Measurements from ENCODE around the gene EXT2.

The EXT2 gene

GRCh38 chr11:44270403-44271273 lies 175.2 kb downstream of the EXT2 start:
- no peak for DNase-seq

- DNase-seq: no peak
Measured at GRCh38 chr11:44271286-44271685, 175.8 kb downstream of the EXT2 start.

- no peak for DNase-seq
Measured at GRCh38 chr11:44274404-44274803, 178.9 kb downstream of the EXT2 start.

- no peak for DNase-seq
Measured at GRCh38 chr11:44275241-44275640, 179.8 kb downstream of the EXT2 start.

- no peak for DNase-seq
Measured at GRCh38 chr11:44275961-44276550, 180.6 kb downstream of the EXT2 start.

- no peak for DNase-seq
Measured at GRCh38 chr11:44277196-44278090, 182.0 kb downstream of the EXT2 start.

GRCh38 chr11:44279483-44279882 lies 184.0 kb downstream of the EXT2 start:
- no peak for DNase-seq

- no peak for DNase-seq
Measured at GRCh38 chr11:44280257-44280656, 184.8 kb downstream of the EXT2 start.

- DNase-seq: no peak
Measured at GRCh38 chr11:44281151-44281550, 185.7 kb downstream of the EXT2 start.

- DNase-seq: no peak
Measured at GRCh38 chr11:44282620-44283019, 187.1 kb downstream of the EXT2 start.

GRCh38 chr11:44285756-44286155 lies 190.3 kb downstream of the EXT2 start:
- DNase-seq: no peak

- no peak for DNase-seq
Measured at GRCh38 chr11:44286268-44286880, 190.9 kb downstream of the EXT2 start.

GRCh38 chr11:44286911-44287310 lies 191.4 kb downstream of the EXT2 start:
- DNase-seq: no peak

GRCh38 chr11:44288133-44288526 lies 192.7 kb downstream of the EXT2 start:
- DNase-seq: no peak

- no peak for DNase-seq
Measured at GRCh38 chr11:44290208-44290607, 194.7 kb downstream of the EXT2 start.
